SK-N-SH treated with all-trans-retinoic acid at 6 μM for 48 hours (cell line): ENCODE data around the gene CCDC39.

ENCODE experiments used
- ARNTL ChIP-seq: fragments of 450-650 bp; formaldehyde crosslinking; IDR thresholded peaks from 2 replicates; pipeline ENCODE4 v1.5.0; 2020; ENCODE audit warnings: low read depth, mild to moderate bottlenecking, moderate library complexity, borderline replicate concordance
- BACH2 ChIP-seq: fragments of 250-450 bp; sonication (Bioruptor Pico); IDR thresholded peaks from 2 replicates; pipeline ENCODE4 v1.9.0; 2021; ENCODE audit warnings: mild to moderate bottlenecking, borderline replicate concordance
- CSDC2 ChIP-seq: fragments of 250-450 bp; sonication (Bioruptor Pico); IDR thresholded peaks from 2 replicates; pipeline ENCODE4 v1.5.0; 2020; ENCODE audit warnings: mild to moderate bottlenecking, moderate library complexity
- ISL1 ChIP-seq: fragments of 250-450 bp; sonication (Bioruptor Pico); IDR thresholded peaks from 2 replicates; pipeline ENCODE4 v2.1.2; 2022; ENCODE audit warnings: mild to moderate bottlenecking, moderate library complexity
- ZC3H10 ChIP-seq: fragments of 250-450 bp; sonication (Bioruptor Pico); IDR thresholded peaks from 2 replicates; pipeline ENCODE4 v1.5.1; 2021; ENCODE audit warnings: mild to moderate bottlenecking, moderate library complexity
- TF ChIP-seq, protein P1 (sequence below): fragments of 250-450 bp; sonication (Bioruptor Pico); IDR thresholded peaks from 2 replicates; pipeline ENCODE4 v1.8.0; 2020; ENCODE audit warnings: mild to moderate bottlenecking, moderate library complexity, borderline replicate concordance
- TF ChIP-seq, protein P2 (sequence below): fragments of 250-450 bp; sonication (Bioruptor Pico); IDR thresholded peaks from 2 replicates; pipeline ENCODE4 v1.5.1; 2020; ENCODE audit warnings: low read depth, mild to moderate bottlenecking, moderate library complexity

DNA sequence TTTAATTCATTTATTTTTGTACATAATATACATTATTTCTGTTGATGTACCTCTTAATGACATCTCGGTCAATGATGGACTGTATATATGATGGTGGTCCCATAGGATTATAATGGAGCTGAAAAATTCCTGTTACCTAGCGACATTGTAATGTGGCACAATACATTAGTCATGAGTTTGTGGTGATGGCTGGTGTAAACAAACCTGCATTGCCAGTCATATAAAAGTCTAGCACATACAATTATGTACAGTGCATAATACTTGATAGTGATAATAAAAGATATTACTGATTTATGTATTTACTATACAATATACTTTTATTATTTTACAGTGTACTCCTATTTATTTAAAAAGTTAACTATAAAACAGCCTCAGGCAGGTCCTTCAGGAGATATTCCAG is 62.2 kb downstream of the CCDC39 start:
- TF ChIP-seq ZC3H10 (no peak), CSDC2 (CRISPR knock-in tag) (no peak), ARNTL (no peak), BACH2 (CRISPR knock-in tag) (no peak), ISL1 (CRISPR knock-in tag) (no peak)
- TF ChIP-seq, protein P1, sequence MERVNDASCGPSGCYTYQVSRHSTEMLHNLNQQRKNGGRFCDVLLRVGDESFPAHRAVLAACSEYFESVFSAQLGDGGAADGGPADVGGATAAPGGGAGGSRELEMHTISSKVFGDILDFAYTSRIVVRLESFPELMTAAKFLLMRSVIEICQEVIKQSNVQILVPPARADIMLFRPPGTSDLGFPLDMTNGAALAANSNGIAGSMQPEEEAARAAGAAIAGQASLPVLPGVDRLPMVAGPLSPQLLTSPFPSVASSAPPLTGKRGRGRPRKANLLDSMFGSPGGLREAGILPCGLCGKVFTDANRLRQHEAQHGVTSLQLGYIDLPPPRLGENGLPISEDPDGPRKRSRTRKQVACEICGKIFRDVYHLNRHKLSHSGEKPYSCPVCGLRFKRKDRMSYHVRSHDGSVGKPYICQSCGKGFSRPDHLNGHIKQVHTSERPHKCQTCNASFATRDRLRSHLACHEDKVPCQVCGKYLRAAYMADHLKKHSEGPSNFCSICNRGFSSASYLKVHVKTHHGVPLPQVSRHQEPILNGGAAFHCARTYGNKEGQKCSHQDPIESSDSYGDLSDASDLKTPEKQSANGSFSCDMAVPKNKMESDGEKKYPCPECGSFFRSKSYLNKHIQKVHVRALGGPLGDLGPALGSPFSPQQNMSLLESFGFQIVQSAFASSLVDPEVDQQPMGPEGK (CRISPR knock-in tag) = no peak
- TF ChIP-seq, protein P2, sequence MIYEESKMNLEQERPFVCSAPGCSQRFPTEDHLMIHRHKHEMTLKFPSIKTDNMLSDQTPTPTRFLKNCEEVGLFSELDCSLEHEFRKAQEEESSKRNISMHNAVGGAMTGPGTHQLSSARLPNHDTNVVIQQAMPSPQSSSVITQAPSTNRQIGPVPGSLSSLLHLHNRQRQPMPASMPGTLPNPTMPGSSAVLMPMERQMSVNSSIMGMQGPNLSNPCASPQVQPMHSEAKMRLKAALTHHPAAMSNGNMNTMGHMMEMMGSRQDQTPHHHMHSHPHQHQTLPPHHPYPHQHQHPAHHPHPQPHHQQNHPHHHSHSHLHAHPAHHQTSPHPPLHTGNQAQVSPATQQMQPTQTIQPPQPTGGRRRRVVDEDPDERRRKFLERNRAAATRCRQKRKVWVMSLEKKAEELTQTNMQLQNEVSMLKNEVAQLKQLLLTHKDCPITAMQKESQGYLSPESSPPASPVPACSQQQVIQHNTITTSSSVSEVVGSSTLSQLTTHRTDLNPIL (CRISPR knock-in tag) = no peak
